COR-L47 (cell line): ENCODE results near the gene SCN3A.

Source experiments
- DNase-seq: peaks from one replicate; lab custom pipeline; 2025; lab: John Stamatoyannopoulos, UW

The SCN3A gene

GRCh38 chr2:165112133-165112573 is 91.7 kb downstream of the SCN3A start:
- DNase-seq = no peak

GRCh38 chr2:165110394-165110793 is 93.5 kb downstream of the SCN3A start:
- no peak for DNase-seq

GRCh38 chr2:165109915-165110314 is 93.9 kb downstream of the SCN3A start:
- DNase-seq = no peak

- DNase-seq = peak; percentile 5
Measured at GRCh38 chr2:165105926-165106325, 97.9 kb downstream of the SCN3A start.

- no peak for DNase-seq
Measured at GRCh38 chr2:165087933-165088901, 115.6 kb downstream of the SCN3A start.

GRCh38 chr2:165086337-165086736 is 117.5 kb downstream of the SCN3A start:
- DNase-seq = no peak

- DNase-seq = no peak
Measured at GRCh38 chr2:165083326-165083725, 120.5 kb downstream of the SCN3A start.

- no peak for DNase-seq
Measured at GRCh38 chr2:165082479-165082878, 121.4 kb downstream of the SCN3A start.

- no peak for DNase-seq
Measured at GRCh38 chr2:165081276-165081675, 122.6 kb downstream of the SCN3A start.

GRCh38 chr2:165079432-165079831 is 124.4 kb downstream of the SCN3A start:
- DNase-seq = no peak

- DNase-seq = no peak
Measured at GRCh38 chr2:165078913-165079312, 124.9 kb downstream of the SCN3A start.

- DNase-seq = no peak
Measured at GRCh38 chr2:165074884-165075283, 129.0 kb downstream of the SCN3A start.

GRCh38 chr2:165074323-165074722 is 129.5 kb downstream of the SCN3A start:
- DNase-seq = no peak

- DNase-seq = no peak
Measured at GRCh38 chr2:165070076-165070475, 133.8 kb downstream of the SCN3A start.

GRCh38 chr2:165069151-165069550 is 134.7 kb downstream of the SCN3A start:
- no peak for DNase-seq

- DNase-seq = no peak
Measured at GRCh38 chr2:165068487-165068757, 135.4 kb downstream of the SCN3A start.

- peak; percentile 88 for DNase-seq
Measured at GRCh38 chr2:165067643-165068486, 136.0 kb downstream of the SCN3A start.

GRCh38 chr2:165064743-165065142 is 139.1 kb downstream of the SCN3A start:
- no peak for DNase-seq

- DNase-seq = no peak
Measured at GRCh38 chr2:165060411-165060810, 143.4 kb downstream of the SCN3A start.

GRCh38 chr2:165058476-165059265 is 145.2 kb downstream of the SCN3A start:
- no peak for DNase-seq

- DNase-seq = no peak
Measured at GRCh38 chr2:165057931-165058330, 145.9 kb downstream of the SCN3A start.

GRCh38 chr2:165057308-165057707 is 146.5 kb downstream of the SCN3A start:
- no peak for DNase-seq
